Transverse colon (tissue), 4 donors: Measurements from ENCODE around the gene FLOT1. TPM values are rescaled to one million over a fixed set of nuclear protein-coding genes. Genes with fewer than 3 reads are reported as not detected.

Source experiments
- DNase-seq: peaks from one replicate; pipeline ENCODE4 v3.0.0-alpha.2; 2019
- H3K27ac ChIP-seq, 4 donors: fragments of 200-600 bp; sonication (generic); 2 replicates each; pipeline ENCODE4 v1.5.1; 2016 to 2018; ENCODE audit warnings: inconsistent platforms in 4 of 4
- H3K27me3 ChIP-seq: fragments of 200-600 bp; sonication (generic); 2 replicates; pipeline ENCODE4 v1.5.1; 2017; ENCODE audit warnings: inconsistent platforms
- H3K36me3 ChIP-seq, 4 donors: fragments of 200-600 bp; sonication (generic); 2 replicates each; pipeline ENCODE4 v1.5.1; 2017 to 2019; ENCODE audit warnings: inconsistent platforms in 4 of 4
- H3K4me1 ChIP-seq, 4 donors: fragments of 200-600 bp; sonication (generic); 2 replicates each; pipeline ENCODE4 v1.5.1; 2017 to 2020; ENCODE audit warnings: inconsistent platforms in 4 of 4
- H3K4me3 ChIP-seq, 4 donors: fragments of 200-600 bp; sonication (generic); 1 replicate in 1 of 4; 2 replicates in 3 of 4; pipeline versions ENCODE4 v1.5.1 to v1.6.1; 2017 to 2019; ENCODE audit warnings: inconsistent platforms in 4 of 4
- H3K9me3 ChIP-seq, 2 donors: fragments of 200-600 bp; sonication (generic); 2 replicates each; pipeline ENCODE4 v1.5.1; 2017 to 2019; ENCODE audit warnings: inconsistent platforms in 2 of 2
- CTCF ChIP-seq, 5 experiments: fragments of 200-600 bp in 3 of 5; fragments of 450-650 bp in 2 of 5; sonication (generic) in 3 of 5; IDR thresholded peaks; 1 replicate in 2 of 5; 2 replicates in 3 of 5; pipeline ENCODE4 v1.5.1; 2016 to 2017; ENCODE audit warnings: antibody characterized with exemption in 5 of 5, inconsistent platforms in 3 of 5, mild to moderate bottlenecking in 2 of 5, moderate library complexity in 1 of 5
- EP300 ChIP-seq: sonication (generic); formaldehyde crosslinking; IDR thresholded peaks from one replicate; pipeline ENCODE4 v1.6.1; 2017; ENCODE audit warnings: antibody characterized with exemption, low read depth
- POLR2A ChIP-seq: fragments of 450-650 bp; IDR thresholded peaks from one replicate; pipeline ENCODE4 v1.6.1; 2016; ENCODE audit warnings: antibody characterized with exemption, mild to moderate bottlenecking, moderate library complexity
- POLR2AphosphoS5 ChIP-seq, 3 donors: sonication (generic); formaldehyde crosslinking; IDR thresholded peaks; one replicate each; pipeline ENCODE4 v1.6.1; 2016; ENCODE audit warnings: antibody characterized with exemption in 3 of 3
- WGBS, 2 donors: methylation state at CpG; one replicate each; pipeline ENCODE4 v1.1.5; 2018; ENCODE audit warnings: low coverage in 1 of 2; 5-methylcytosine and 5-hydroxymethylcytosine counted together
- in situ Hi-C, 4 donors: fragments of 200-750 bp; cut with MboI; loops; one replicate each; pipeline versions ENCODE4 v1.15.0 to v1.15.1; 2017; ENCODE audit warnings: low sequenced_read_pairs in 3 of 4, low pct_ligation_motif_present in 1 of 4, low pct_unique_long_range_greater_than_20kb in 1 of 4
- intact Hi-C: fragments of 100-400 bp; cut with DNase I; formaldehyde crosslinking; loops from one replicate; pipeline ENCODE4 v1.15.1; 2023; ENCODE audit warnings: low total_unique reads
- total RNA-seq, 4 donors: library from RNA; depleted of rRNA; stranded (reverse); fragments of >200 nt; gene quantifications; one replicate each; pipeline ENCODE4 v1.1.0, GENCODE V29; 2016

Gene FLOT1
- total RNA-seq, 4 donors from 2014 or later: 123 to 146 (median 139) TPM

- peaks cover 6 to 66% (median 30%) of the 10 kb centered on the region in 4 donors for H3K4me1 ChIP-seq
- peak; percentile 37 for DNase-seq
- H3K9me3 ChIP-seq: no peaks in the 10 kb centered on the region
- no peaks in the 10 kb centered on the region for H3K27me3 ChIP-seq
- TF ChIP-seq POLR2AphosphoS5 (IDR thresholded peaks at IDR 0.05): no peak
- no peak for TF ChIP-seq POLR2A
- no peak for TF ChIP-seq CTCF (IDR thresholded peaks at IDR 0.05)
- no peak for TF ChIP-seq EP300
- intact Hi-C loops (loop anchor here (5.0 kb wide), 1 partner anchor 71 kb away; the partner anchor contains the start of genes MRPS18B and PPP1R10), in situ Hi-C loops (no loop called here)
- H3K4me3 ChIP-seq: peak overlapping the region in 1 of 4 donors; percentile 72
- H3K27ac ChIP-seq: peak overlapping the region; percentile 93 to 99 (median 96)
- WGBS, 2 donors: 80 to 84% methylated on average over 1 to 9 of the region's 9 CpGs
- H3K36me3 ChIP-seq: no peaks in the 10 kb centered on the region
Measured at GRCh38 chr6:30688569-30688968, 53.9 kb downstream of the FLOT1 start.

GRCh38 chr6:30687659-30688431 is 54.6 kb downstream of the FLOT1 start:
- Histone ChIP-seq H3K4me3 (peak overlapping the region; percentile 63 to 81 (median 68)), H3K9me3 (no peaks in the 10 kb centered on the region), H3K4me1 (peaks cover 6 to 73% (median 33%) of the 10 kb centered on the region in 4 donors), H3K36me3 (no peaks in the 10 kb centered on the region), H3K27me3 (no peaks in the 10 kb centered on the region), H3K27ac (peak overlapping the region; percentile 93 to 99 (median 96))
- 22% methylated on average over 18 of the region's 22 CpGs; no CpG with 5 or more reads in 1 of the 2 donors for WGBS, 2 donors
- no peak for DNase-seq
- in situ Hi-C loops: no loop called here
- intact Hi-C loops: loop anchor here (2.0 to 5.0 kb wide), 2 partner anchors 29 to 71 kb away; partner anchors contain the start of genes MDC1, MRPS18B and PPP1R10
- no peak for TF ChIP-seq POLR2A
- no peak for TF ChIP-seq POLR2AphosphoS5 (IDR thresholded peaks at IDR 0.05)
- TF ChIP-seq CTCF (IDR thresholded peaks at IDR 0.05): no peak
- TF ChIP-seq EP300: no peak

- in situ Hi-C loops (no loop called here), intact Hi-C loops (loop anchor here (2.0 to 5.0 kb wide), 2 partner anchors 30 to 70 kb away; partner anchors contain the start of genes MDC1, MRPS18B and PPP1R10)
- peak; percentile 79 to 91 (median 88) for TF ChIP-seq POLR2AphosphoS5 (IDR thresholded peaks at IDR 0.05)
- TF ChIP-seq EP300: peak; percentile 60
- no peak for TF ChIP-seq POLR2A
- no peak for TF ChIP-seq CTCF (IDR thresholded peaks at IDR 0.05)
Measured at GRCh38 chr6:30686908-30687658, 55.4 kb downstream of the FLOT1 start.

More at GRCh38 chr6:30686908-30687658, 55.4 kb downstream of the FLOT1 start:
- H3K36me3 ChIP-seq: no peaks in the 10 kb centered on the region
- H3K4me3 ChIP-seq: peak overlapping the region; percentile 63 to 81 (median 68)
- H3K9me3 ChIP-seq: no peaks in the 10 kb centered on the region
- peaks cover 6 to 80% (median 34%) of the 10 kb centered on the region in 4 donors for H3K4me1 ChIP-seq
- H3K27me3 ChIP-seq: no peaks in the 10 kb centered on the region
- peak; percentile 90 for DNase-seq
- 0% methylated on average over 1 to 51 of the region's 52 CpGs for WGBS, 2 donors
- peak overlapping the region; percentile 93 to 99 (median 96) for H3K27ac ChIP-seq
